Skeletal muscle tissue (tissue), 4 donors: ENCODE measurements around the gene RPS15. TPM values are rescaled to one million over a fixed set of nuclear protein-coding genes. Genes with fewer than 3 reads are reported as not detected.
A peak's percentile ranks its signal among the peaks of the same experiment; 100 is the strongest.
"Not testable (repeated sequence)": the region's sequence is repeated elsewhere in the genome, so short reads cannot be mapped to it uniquely, and the experiment has no call there.

ENCODE experiments used
- H3K27ac ChIP-seq: one replicate; pipeline ENCODE4 v1.7.0; 2013; ENCODE audit warnings: mild to moderate bottlenecking, low read depth, low read length, inconsistent platforms
- H3K27me3 ChIP-seq, 3 donors: one replicate each; pipeline ENCODE4 v1.7.0; 2013; ENCODE audit warnings: low read length in 3 of 3; ENCODE audit not compliant: control insufficient read depth in 3 of 3, insufficient read depth in 3 of 3
- H3K36me3 ChIP-seq, 3 donors: one replicate each; pipeline ENCODE4 v1.7.0; 2013; ENCODE audit warnings: low read length in 3 of 3; ENCODE audit not compliant: control insufficient read depth in 3 of 3, insufficient read depth in 3 of 3
- H3K4me1 ChIP-seq, 3 donors: one replicate each; pipeline ENCODE4 v1.7.0; 2013; ENCODE audit warnings: low read length in 3 of 3, mild to moderate bottlenecking in 3 of 3; ENCODE audit not compliant: control insufficient read depth in 3 of 3, insufficient read depth in 3 of 3
- H3K4me3 ChIP-seq, 3 donors: one replicate each; pipeline ENCODE4 v1.7.0; 2013; ENCODE audit warnings: low read length in 3 of 3
- H3K9ac ChIP-seq, 3 donors: one replicate each; pipeline ENCODE4 v1.7.0; 2013; ENCODE audit warnings: low read length in 3 of 3, mild to moderate bottlenecking in 3 of 3, moderate library complexity in 2 of 3, low read depth in 1 of 3
- H3K9me3 ChIP-seq, 3 donors: one replicate each; pipeline ENCODE4 v1.7.0; 2013; ENCODE audit warnings: low read length in 3 of 3; ENCODE audit not compliant: control insufficient read depth in 3 of 3
- total RNA-seq: library from RNA; depleted of rRNA; stranded (reverse); fragments of >200 nt; gene quantifications from one replicate; pipeline ENCODE4 v1.2.3, GENCODE V29; 2014
- donor health status: Osteomylitis.

The RPS15 gene
- total RNA-seq, 1 donor from 2014 or later: 354 TPM

DNA sequence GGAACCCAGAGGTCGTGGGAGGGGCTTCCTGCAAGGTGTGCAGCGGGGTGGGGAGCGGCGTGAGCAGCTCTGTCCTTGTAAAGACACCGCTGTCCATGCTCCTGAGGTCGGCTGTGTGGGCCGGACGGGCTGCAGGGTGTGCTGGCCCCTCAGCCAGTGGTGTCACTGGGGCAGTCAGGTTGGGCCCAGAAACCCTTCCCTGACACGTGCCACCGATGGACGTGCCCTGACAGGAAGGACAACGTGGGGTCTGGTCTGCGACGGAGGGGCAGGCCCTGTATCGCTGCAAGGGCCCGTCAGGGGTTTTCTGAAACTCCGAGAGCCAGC lies 4.2 kb upstream of the RPS15 start:
- H3K27me3 ChIP-seq: no peaks in the 10 kb centered on the region
- H3K4me3 ChIP-seq: no peak overlapping the region
- peaks cover 42 to 48% (median 47%) of the 10 kb centered on the region in 3 donors for H3K36me3 ChIP-seq
- H3K27ac ChIP-seq: no peak overlapping the region
- H3K9me3 ChIP-seq: no peaks in the 10 kb centered on the region
- peaks cover 8 to 15% (median 10%) of the 10 kb centered on the region in 3 donors for H3K4me1 ChIP-seq
- H3K9ac ChIP-seq: no peak overlapping the region

DNA sequence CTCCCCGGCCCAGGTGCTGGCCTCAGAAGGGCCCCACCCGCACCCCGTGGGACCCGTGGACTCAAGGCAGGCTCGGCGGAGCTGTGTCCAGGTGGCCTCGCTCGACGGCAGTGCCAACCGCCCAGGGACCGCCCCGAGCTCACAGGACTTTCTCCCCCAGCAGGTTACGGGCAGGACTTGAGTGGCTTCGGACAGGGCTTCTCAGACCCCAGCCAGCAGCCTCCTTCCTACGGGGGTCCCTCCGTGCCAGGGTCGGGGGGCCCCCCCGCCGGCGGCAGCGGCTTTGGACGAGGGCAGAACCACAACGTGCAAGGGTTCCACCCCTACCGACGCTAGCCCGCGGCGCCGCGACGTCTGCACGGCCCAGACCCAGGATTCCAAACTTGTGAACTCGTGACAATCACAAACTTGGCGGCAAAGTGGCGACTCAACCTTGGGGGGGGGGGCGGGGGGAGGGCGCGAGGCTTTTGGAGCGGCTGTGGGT lies 3.6 kb upstream of the RPS15 start:
- no peaks in the 10 kb centered on the region for H3K27me3 ChIP-seq
- H3K4me3 ChIP-seq: no peak overlapping the region
- no peaks in the 10 kb centered on the region for H3K9me3 ChIP-seq
- no peak overlapping the region for H3K27ac ChIP-seq
- H3K36me3 ChIP-seq: peaks cover 38 to 45% (median 43%) of the 10 kb centered on the region in 3 donors
- H3K9ac ChIP-seq: no peak overlapping the region
- H3K4me1 ChIP-seq: peaks cover 13 to 21% (median 16%) of the 10 kb centered on the region in 3 donors

DNA sequence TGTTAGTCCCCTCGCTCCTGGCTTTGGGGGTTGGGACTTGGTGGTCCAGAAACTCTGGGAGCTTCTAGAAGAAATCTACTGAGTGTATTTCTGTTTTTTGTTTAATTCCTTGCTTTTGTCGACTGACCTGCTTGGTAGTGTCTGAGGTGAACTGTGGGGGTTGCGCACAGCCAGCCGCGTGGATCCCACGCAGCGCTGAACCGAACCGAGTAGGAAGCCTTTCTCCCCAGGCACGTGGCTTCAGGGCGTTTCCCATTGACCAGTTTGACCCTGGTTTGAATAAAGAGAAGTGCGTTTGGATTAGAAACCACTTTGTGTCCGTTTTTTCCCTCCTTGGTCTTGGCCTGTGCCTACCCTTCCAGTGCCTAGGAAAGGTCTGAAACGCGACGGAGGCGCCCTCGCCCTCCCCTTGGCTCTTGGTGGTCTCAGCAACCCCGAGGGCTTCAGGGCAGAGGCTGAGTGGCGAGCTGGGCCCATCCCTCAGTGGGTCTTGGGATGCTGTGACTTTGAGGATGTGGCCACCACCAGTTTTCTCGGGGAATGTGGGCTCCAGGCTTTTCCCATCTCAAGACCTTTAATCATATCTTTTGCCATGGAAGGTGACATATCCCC lies 2.7 kb upstream of the RPS15 start:
- H3K27ac ChIP-seq: no peak overlapping the region
- no peaks in the 10 kb centered on the region for H3K27me3 ChIP-seq
- no peak overlapping the region for H3K9ac ChIP-seq
- H3K9me3 ChIP-seq: no peaks in the 10 kb centered on the region
- peaks cover 40 to 45% (median 44%) of the 10 kb centered on the region in 3 donors for H3K36me3 ChIP-seq
- H3K4me1 ChIP-seq: peaks cover 14 to 30% (median 23%) of the 10 kb centered on the region in 3 donors
- no peak overlapping the region for H3K4me3 ChIP-seq

DNA sequence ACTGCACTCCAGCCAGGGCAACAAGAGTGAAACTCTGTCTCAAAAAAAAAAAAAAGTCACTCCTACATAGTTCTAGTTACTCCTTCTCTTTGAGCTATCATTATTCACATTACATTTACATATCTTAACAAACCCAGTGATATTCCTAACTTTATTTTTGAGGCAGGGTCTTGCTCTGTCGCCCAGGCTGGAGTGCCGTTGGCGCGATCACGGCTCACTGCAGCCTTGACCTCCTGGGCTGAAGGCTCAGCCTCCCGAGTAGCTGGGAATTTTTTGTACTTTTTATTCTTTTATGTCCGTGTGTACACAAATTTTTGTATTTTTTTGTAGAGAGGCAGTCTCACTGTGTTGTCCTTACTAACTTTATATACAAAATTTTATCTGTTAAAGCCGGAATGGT lies 587 bp upstream of the RPS15 start:
- Histone ChIP-seq H3K36me3 (peaks cover 44 to 49% (median 46%) of the 10 kb centered on the region in 3 donors), H3K9ac (peak overlapping the region in 2 of 3 donors; percentile 65 to 79), H3K4me1 (peaks cover 14 to 37% (median 27%) of the 10 kb centered on the region in 3 donors), H3K27me3 (no peaks in the 10 kb centered on the region), H3K9me3 (no peaks in the 10 kb centered on the region), H3K27ac (no peak overlapping the region), H3K4me3 (peak overlapping the region; percentile 67 to 94 (median 94))

DNA sequence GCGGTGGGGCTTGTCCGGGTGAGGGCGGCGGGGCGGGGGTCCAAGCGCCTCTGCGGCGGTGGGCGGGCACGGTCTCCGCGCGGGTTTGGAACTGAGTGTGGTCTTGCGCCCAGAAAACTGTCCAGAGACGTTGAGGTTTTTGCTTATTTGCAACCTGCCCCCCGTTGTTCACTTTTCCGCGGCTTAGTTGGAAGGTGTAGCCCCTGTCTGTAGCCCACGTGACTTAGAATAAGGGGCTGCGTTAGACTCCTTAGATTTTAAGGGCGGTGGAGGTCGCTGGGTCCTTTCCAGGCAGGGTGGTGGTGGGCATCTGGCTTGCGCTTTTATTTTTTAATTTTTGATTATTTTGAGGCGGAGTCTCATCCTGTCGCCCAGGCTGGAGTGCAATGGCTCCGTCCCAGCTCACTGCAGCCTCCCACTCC lies 748 bp downstream of the RPS15 start:
- Histone ChIP-seq H3K9ac (peak overlapping the region; percentile 92 to 94 (median 93)), H3K4me1 (peaks cover 14 to 37% (median 27%) of the 10 kb centered on the region in 3 donors), H3K9me3 (no peaks in the 10 kb centered on the region), H3K27me3 (no peaks in the 10 kb centered on the region), H3K27ac (peak overlapping the region; percentile 84), H3K4me3 (peak overlapping the region; percentile 78 to 94 (median 94)), H3K36me3 (peaks cover 30 to 38% (median 34%) of the 10 kb centered on the region in 3 donors)

DNA sequence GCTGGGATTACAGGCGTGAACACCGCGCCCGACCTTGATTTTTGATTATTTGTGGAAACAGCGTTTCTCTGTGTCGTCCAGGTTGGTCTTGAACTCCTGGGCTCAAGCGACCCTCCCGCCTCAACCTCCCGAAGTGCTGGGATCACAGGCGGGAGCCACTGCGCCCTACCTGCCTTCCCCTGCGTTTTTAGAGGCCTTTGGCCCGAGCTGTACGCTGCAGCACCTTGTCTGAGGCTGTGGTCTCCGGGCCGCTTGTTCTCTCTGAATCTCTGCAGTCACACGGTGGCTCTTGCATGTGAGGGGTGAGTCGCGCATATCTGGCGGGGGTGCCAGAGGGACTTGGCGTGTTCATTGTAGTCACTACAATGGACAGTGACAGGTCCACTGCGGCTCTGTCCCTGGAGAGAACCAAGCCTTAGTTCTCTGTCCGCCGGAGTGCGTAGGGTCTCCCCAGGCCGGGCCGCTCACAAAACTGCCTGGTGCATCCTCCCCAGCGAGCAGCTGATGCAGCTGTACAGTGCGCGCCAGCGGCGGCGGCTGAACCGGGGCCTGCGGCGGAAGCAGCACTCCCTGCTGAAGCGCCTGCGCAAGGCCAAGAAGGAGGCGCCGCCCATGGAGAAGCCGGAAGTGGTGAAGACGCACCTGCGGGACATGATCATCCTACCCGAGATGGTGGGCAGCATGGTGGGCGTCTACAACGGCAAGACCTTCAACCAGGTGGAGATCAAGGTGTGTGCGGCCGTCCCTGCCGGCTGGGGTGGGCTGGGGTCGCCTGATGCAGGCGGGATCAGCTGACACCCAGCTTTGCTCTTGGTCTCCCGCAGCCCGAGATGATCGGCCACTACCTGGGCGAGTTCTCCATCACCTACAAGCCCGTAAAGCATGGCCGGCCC lies 1.6 kb downstream of the RPS15 start:
- not testable (repeated sequence) for H3K9me3 ChIP-seq, H3K27me3 ChIP-seq, H3K27ac ChIP-seq
- Histone ChIP-seq H3K4me3 (peak overlapping the region; percentile 78 to 94 (median 94)), H3K36me3 (peaks cover 27 to 36% (median 27%) of the 10 kb centered on the region in 3 donors), H3K4me1 (peaks cover 14 to 38% (median 29%) of the 10 kb centered on the region in 3 donors), H3K9ac (peak overlapping the region; percentile 92 to 94 (median 93))

DNA sequence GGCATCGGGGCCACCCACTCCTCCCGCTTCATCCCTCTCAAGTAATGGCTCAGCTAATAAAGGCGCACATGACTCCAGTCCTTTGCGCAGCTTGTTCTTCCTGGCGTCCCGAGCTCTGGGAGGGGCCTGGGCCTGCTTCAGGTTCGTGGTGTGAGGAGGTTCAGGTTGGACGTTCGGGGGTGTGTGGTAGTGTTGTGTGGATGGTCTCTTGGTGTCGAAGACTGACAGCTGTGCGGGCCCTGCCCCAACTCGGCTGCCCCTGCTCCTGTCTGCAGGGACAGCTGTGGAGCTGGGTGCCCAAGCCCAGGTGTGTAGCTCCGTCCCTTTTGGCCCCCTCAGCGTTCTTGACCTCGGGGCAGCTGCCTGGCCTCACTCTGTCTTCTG lies 2.2 kb downstream of the RPS15 start:
- no peak overlapping the region for H3K27ac ChIP-seq
- H3K4me3 ChIP-seq: no peak overlapping the region
- peaks cover 2 to 6% (median 3%) of the 10 kb centered on the region in 3 donors for H3K27me3 ChIP-seq
- H3K36me3 ChIP-seq: peaks cover 26 to 34% (median 26%) of the 10 kb centered on the region in 3 donors
- no peaks in the 10 kb centered on the region for H3K9me3 ChIP-seq
- peaks cover 14 to 44% (median 33%) of the 10 kb centered on the region in 3 donors for H3K4me1 ChIP-seq
- H3K9ac ChIP-seq: peak overlapping the region in 1 of 3 donors; percentile 16

DNA sequence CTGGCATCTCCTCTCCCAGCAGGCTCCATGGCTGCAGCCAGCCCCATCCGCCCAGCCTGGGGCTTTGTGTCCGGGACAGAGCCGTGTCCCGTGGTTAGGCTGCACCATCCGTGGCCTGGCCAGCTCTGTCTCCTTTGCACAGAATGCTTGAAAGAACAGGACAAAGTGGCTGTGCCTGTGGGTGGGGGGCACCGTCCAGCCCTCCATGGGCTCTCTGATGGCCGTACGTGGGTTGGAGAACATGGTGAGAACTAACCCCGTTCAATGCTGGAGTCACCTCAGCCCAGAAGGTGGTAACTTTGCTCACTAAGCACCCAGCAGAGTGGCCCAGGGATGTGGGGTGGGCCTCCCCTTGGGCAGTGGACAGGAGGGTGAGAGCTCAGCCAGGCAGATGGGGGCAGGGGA lies 2.8 kb downstream of the RPS15 start:
- H3K9me3 ChIP-seq: no peaks in the 10 kb centered on the region
- H3K4me3 ChIP-seq: no peak overlapping the region
- H3K4me1 ChIP-seq: peaks cover 14 to 46% (median 34%) of the 10 kb centered on the region in 3 donors
- H3K27ac ChIP-seq: no peak overlapping the region
- H3K36me3 ChIP-seq: peaks cover 22 to 31% (median 24%) of the 10 kb centered on the region in 3 donors
- H3K9ac ChIP-seq: no peak overlapping the region
- H3K27me3 ChIP-seq: peaks cover 5 to 10% (median 6%) of the 10 kb centered on the region in 3 donors

DNA sequence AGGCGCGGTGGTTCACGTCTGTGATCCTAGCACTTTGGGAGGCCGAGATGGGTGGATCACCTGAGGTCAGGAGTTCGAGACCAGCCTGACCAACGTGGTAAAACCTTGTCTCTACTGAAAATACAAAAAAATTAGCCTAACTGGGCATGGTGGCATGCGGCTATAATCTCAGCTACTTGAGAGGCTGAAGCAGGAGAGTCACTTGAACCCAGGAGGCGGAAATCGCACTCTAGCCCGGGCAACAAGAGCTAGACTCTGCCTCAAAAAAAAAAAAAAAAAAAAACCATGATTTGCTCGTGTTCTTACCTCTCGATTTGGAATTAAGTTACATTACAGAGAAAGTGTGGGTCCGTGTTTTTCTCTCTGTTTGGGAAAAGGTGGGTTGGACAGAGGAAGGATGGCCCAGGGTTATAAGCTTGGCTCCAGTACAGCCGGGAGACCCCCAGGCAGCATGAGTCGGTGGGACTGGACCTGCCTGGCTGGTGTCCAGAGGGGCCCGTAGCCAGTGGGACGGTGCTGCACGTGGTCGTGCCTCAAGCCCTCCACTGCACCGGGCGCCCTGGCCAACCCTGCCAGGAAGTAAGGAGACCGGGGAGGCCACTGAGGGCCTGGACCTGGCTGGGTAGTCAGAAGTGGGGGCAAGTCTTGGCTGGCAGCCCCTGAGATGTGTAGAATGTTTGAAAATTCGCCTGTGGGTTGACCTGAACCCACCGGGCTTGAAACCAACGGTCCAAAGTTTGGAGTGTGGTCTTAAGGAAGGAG lies 3.7 kb downstream of the RPS15 start:
- no peaks in the 10 kb centered on the region for H3K9me3 ChIP-seq
- peaks cover 8 to 18% (median 14%) of the 10 kb centered on the region in 3 donors for H3K27me3 ChIP-seq
- no peak overlapping the region for H3K4me3 ChIP-seq
- peaks cover 22 to 31% (median 24%) of the 10 kb centered on the region in 3 donors for H3K36me3 ChIP-seq
- H3K9ac ChIP-seq: no peak overlapping the region
- H3K27ac ChIP-seq: no peak overlapping the region
- H3K4me1 ChIP-seq: peaks cover 10 to 40% (median 30%) of the 10 kb centered on the region in 3 donors
